Measurements from ENCODE around the gene AP1S1. TPM values are rescaled to one million over a fixed set of nuclear protein-coding genes. Genes with fewer than 3 reads are reported as not detected.

Gene AP1S1
- total and polyA plus RNA-seq, 9 of the 15 experiments (the other 6 are each of a cell fraction or from before 2014, with no cell fraction given) = 4.4 to 149 (median 89.4) TPM

- TF ChIP-seq, protein P1, sequence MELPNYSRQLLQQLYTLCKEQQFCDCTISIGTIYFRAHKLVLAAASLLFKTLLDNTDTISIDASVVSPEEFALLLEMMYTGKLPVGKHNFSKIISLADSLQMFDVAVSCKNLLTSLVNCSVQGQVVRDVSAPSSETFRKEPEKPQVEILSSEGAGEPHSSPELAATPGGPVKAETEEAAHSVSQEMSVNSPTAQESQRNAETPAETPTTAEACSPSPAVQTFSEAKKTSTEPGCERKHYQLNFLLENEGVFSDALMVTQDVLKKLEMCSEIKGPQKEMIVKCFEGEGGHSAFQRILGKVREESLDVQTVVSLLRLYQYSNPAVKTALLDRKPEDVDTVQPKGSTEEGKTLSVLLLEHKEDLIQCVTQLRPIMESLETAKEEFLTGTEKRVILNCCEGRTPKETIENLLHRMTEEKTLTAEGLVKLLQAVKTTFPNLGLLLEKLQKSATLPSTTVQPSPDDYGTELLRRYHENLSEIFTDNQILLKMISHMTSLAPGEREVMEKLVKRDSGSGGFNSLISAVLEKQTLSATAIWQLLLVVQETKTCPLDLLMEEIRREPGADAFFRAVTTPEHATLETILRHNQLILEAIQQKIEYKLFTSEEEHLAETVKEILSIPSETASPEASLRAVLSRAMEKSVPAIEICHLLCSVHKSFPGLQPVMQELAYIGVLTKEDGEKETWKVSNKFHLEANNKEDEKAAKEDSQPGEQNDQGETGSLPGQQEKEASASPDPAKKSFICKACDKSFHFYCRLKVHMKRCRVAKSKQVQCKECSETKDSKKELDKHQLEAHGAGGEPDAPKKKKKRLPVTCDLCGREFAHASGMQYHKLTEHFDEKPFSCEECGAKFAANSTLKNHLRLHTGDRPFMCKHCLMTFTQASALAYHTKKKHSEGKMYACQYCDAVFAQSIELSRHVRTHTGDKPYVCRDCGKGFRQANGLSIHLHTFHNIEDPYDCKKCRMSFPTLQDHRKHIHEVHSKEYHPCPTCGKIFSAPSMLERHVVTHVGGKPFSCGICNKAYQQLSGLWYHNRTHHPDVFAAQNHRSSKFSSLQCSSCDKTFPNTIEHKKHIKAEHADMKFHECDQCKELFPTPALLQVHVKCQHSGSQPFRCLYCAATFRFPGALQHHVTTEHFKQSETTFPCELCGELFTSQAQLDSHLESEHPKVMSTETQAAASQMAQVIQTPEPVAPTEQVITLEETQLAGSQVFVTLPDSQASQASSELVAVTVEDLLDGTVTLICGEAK (IDR thresholded peaks at IDR 0.05) = peak; percentile 32; the same call in 1 of the 2 replicates
- TF ChIP-seq, protein P1 (CRISPR knock-in tag; IDR thresholded peaks at IDR 0.05) = no peak
- TF ChIP-seq CTCF (IDR thresholded peaks at IDR 0.05 in 2 of 3, conservative IDR thresholded peaks at IDR 0.05 in 1 of 3; ENCODE audit: insufficient read depth in 2 of 3, low read depth in 1 of 3, low read length in 3 of 3) = no peak
- no peak for TF ChIP-seq ZNF274 (IDR thresholded peaks at IDR 0.05; ENCODE audit: borderline replicate concordance, low read depth, low read length)
- TF ChIP-seq CBFA2T3 (IDR thresholded peaks at IDR 0.05) = peak; percentile 35
- TF ChIP-seq YBX1 (IDR thresholded peaks at IDR 0.05) = 0 out of 2 replicates have a peak, but pooled peaks have one; percentile 65
- TF ChIP-seq POLR2H (tag; IDR thresholded peaks at IDR 0.05; ENCODE audit: low read depth) = no peak
- peak; percentile 60 for TF ChIP-seq NEUROD1 (IDR thresholded peaks at IDR 0.05; ENCODE audit: borderline replicate concordance, low read depth, low read length, partially characterized antibody)
- TF ChIP-seq, protein P2, sequence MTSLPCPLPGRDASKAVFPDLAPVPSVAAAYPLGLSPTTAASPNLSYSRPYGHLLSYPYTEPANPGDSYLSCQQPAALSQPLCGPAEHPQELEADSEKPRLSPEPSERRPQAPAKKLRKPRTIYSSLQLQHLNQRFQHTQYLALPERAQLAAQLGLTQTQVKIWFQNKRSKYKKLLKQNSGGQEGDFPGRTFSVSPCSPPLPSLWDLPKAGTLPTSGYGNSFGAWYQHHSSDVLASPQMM (CRISPR knock-in tag; IDR thresholded peaks at IDR 0.05) = no peak
- peak; percentile 17 for TF ChIP-seq BRD9 (IDR thresholded peaks at IDR 0.05; ENCODE audit: low read depth, partially characterized antibody)
- TF ChIP-seq HDAC1 (IDR thresholded peaks at IDR 0.05) = peak in 1 of 2 experiments; percentile 73; a peak in 2 of 4 replicates
- no peak for TF ChIP-seq CC2D1A (IDR thresholded peaks at IDR 0.05)
- TF ChIP-seq MIER1 (IDR thresholded peaks at IDR 0.05; ENCODE audit: low read depth) = peak; percentile 63; the same call in 1 of the 2 replicates
- peak; percentile 65 for TF ChIP-seq ZBTB7A (IDR thresholded peaks at IDR 0.05; ENCODE audit: borderline replicate concordance, control insufficient read depth, low read depth, low read length)
- no peak for TF ChIP-seq ZNF184 (CRISPR knock-in tag; IDR thresholded peaks at IDR 0.05)
- no peak for TF ChIP-seq USF1 (CRISPR knock-in tag; IDR thresholded peaks at IDR 0.05)
Observed at GRCh38 chr7:101169110-101169837, 15.0 kb downstream of the AP1S1 start (continued).
